C4-2B (cell line): ENCODE results near the gene BABAM2.

ENCODE experiments used
- CTCF ChIP-seq: fragments of 450-650 bp; conservative IDR thresholded peaks from 2 replicates; pipeline ENCODE4 v1.5.1; 2017; ENCODE audit warnings: mild to moderate bottlenecking
- ZFX ChIP-seq: fragments of 450-650 bp; IDR thresholded peaks from 2 replicates; pipeline ENCODE4 v1.6.1; 2017

DNA sequence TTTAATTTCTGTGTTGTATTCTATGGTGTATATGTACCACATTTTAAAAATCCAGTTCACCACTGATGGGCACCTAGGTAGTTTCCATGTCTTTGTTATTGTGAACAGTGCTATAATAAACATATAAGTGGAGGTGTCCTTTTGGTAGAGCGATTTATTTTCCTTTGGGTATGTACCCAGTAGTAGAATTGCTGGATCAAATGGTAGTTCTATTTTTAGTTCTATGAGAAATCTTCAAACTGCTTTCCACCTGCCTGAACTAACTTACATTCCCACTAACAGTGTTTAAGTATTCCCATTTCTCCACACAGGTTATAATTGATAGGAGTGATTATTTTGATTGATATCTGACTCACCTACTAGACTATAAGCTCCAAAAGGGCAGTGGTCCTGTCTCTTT is 148.2 kb downstream of the BABAM2 start:
- TF ChIP-seq CTCF = no peak
- no peak for TF ChIP-seq ZFX
